HT1080 (cell line): ENCODE data around the gene C4orf51. TPM values are rescaled to one million over a fixed set of nuclear protein-coding genes. Genes with fewer than 3 reads are reported as not detected.
A peak's percentile ranks its signal among the peaks of the same experiment; 100 is the strongest.
"Not testable (repeated sequence)": the region's sequence is repeated elsewhere in the genome, so short reads cannot be mapped to it uniquely, and the experiment has no call there.

Experiments used
- DNase-seq: peaks from one replicate; pipeline ENCODE4 v3.0.0-alpha.2; 2015; ENCODE audit warnings: low read depth
- polyA plus RNA-seq, 2 experiments: library from polyadenylated mRNA; depleted of rRNA; stranded (reverse); fragments of >200 nt; gene quantifications; 2 replicates each; pipeline ENCODE4 v1.2.3, GENCODE V29; 2015
- total RNA-seq: library from RNA; depleted of rRNA; stranded (reverse); fragments of >200 nt; shearing (Covaris generic); gene quantifications from 2 replicates; pipeline ENCODE4 v1.2.3, GENCODE V29; 2014; rRNA removed

C4orf51 gene
- not detected in 2 replicates for total RNA-seq
- not detected in 2 replicates for polyA plus RNA-seq (2015; cell fraction: cytosol; rRNA removed)
- not detected in 2 replicates for polyA plus RNA-seq (2015; cell fraction: nucleus; rRNA removed)

DNA sequence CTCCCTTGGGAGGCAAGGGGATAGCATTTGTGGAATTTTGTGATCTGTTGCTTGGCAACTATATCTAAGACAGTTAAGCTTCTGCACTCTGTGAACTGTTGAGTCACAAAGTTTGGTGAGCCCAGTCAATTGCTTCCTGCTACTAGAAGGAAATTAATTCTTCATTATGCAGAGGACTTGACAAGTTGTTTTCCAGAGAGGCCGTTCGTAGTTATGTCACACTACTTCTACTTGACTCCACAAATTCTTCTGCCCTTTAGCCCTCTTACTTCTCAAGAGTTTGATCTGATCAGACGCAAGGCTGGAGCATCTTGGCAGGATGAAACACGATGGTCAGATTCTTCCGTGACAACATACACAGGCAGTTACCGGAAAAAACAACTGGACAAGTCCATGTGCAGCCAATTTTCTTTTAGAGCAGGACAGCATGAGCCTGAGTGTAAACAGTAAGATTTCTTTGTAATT is at the start of gene C4orf51:
C4orf51 (plus strand) TSS at position 156 of the 465 bp plus-strand sequence; CDS start at position 214, 58 bp downstream.
- peak; percentile 46 for DNase-seq

DNA sequence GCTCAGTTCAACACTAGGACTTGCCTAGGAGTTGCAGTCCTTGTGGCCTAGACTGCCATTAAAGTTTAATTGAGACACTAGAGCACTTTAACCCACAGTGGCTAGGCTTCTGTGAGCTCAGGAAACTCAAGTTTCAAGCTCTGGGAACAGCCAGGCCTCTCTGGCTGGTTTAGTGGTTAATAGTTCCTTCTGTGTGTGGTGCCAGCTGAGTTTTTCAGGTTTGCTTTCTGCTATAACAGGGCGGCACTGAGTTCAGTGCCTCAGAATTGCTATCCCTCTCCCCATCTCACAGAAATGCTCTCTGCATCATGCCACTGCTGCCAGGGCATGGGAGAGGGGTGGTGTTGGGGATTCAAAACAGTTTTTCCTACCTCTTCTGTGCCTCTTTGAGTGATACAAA is 44.8 kb upstream of the C4orf51 start:
- no peak for DNase-seq

DNA sequence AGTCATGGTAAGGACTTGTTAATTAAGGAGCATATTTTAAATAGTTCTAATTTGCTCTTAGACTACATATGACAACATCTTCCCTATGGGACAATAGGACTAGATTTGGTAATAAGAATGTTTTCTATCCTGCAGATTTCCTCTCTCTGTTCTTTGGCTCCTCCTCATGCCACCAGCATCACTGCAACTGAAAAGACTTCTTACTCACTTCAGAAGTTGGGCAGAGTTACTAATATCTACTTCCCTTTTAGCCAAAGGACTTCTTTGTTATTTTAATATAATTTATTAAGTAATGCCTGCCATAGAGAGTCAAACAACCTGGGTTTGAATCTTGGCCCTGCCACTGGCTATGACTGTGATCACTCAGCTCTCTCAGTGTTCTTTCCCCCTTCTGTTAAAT is 44.3 kb upstream of the C4orf51 start:
- DNase-seq = no peak

DNA sequence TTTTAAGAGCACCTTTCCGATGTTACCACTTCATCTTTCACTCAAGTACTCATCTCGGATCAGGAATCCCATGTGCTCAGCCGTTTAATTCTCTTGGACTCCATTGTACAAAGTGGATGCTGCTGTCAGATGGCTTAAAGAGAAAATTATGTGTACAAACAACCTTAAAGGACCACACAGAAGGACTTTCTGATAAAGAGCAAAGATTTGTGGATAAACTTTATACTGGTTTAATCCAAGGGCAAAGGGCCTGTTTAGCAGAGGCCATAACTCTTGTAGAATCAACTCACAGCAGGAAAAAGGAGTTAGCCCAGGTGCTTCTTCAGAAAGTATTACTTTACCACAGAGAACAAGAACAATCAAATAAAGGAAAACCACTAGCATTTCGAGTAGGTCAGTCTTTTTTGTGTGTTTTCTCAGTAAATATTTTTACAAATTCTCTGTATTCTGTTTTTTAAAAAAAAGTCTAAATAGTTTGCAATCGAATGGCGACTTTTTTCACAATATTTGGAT is 40.7 kb upstream of the C4orf51 start:
- DNase-seq = no peak

DNA sequence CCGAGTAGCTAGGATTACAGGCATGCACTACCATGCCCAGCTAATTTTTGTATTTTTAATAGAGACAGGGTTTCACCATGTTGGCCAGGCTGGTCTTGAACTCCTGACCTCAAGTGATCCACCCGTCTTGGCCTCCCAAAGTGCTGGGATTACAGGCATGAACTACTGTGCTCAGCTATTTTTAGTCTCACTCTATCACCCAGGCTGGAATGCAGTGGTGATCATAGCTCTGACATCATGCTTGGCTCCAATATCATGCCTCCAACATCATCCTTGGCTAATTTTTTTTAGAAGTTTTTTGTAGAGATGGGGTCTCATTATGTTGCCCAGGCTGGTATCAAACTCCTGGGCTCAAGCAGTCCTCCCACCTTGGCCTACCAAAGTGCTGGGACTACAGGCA is 39.7 kb upstream of the C4orf51 start:
- DNase-seq = not testable (repeated sequence)

DNA sequence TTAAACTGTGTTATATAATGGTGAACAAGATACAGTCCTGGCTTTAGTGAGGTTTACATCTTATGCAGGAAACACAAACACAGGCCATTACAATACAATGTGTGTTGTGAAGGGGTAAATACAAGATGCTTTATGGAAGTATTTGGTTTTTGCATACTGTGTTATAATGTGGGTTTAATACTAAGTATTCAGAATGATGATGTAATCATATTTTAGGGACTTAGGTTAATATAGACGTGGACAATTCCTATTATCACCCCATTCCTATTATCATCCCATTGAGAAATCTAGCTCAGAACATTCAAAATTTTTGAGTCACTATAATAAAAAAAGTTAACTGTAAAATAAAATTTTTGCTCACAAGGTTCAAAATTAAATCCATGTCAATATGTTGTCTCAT is 36.7 kb upstream of the C4orf51 start:
- no peak for DNase-seq

DNA sequence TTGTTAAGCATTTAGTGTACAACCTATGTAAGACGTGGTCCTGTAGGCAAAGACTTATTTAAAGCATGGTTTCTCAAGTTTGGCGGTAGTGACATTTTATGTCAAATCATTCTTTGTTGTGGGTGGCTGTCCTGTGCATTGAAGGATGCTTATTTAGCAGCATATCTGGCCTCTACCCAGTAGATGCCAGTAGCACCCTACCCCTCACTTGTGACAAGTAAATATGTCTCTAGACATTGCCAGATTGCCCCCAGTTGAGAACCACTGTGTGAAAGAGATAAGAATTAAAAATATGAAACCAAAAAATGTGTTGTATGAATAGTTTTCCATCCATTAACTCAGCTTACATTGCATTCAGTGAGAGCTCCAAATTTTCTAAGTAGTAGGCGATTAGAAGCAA is 35.2 kb upstream of the C4orf51 start:
- DNase-seq = no peak

DNA sequence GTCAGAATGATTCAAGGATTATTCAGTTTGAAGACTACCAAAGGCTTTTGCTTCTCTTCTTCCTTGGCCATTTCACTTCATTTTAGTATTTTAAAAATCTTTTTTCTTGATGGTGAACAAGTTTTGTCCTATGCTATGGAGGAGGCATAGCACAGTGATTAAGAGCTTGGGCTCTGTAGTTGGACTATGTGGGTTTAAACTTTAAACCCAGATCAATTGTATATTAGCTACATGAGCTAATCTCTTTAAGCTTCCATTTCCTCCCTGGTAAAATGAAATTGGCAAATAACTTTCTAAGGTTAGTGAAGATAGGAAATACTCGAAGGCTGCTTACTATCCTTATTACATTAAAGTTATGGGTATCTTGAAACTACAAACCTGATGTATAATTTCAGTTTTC is 23.8 kb upstream of the C4orf51 start:
- no peak for DNase-seq

DNA sequence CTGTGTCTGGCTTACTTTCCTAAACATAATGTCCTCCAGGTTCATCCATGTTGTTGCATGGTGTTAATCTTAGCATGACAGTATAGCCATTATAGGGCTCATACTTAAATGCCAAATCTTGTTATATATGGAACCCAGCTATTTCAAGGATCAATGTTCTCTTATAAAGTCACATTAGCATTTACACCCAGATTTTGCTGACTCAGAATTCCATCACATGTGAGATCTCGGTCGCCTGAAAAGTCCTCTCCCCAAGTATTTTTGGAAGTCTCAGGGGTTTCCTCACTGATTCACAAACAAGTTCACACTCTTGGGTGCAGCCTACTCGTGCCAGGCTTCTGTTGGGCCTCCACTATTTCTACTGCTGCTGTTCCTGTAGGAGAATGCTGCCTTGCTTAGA is 19.9 kb upstream of the C4orf51 start:
- no peak for DNase-seq

DNA sequence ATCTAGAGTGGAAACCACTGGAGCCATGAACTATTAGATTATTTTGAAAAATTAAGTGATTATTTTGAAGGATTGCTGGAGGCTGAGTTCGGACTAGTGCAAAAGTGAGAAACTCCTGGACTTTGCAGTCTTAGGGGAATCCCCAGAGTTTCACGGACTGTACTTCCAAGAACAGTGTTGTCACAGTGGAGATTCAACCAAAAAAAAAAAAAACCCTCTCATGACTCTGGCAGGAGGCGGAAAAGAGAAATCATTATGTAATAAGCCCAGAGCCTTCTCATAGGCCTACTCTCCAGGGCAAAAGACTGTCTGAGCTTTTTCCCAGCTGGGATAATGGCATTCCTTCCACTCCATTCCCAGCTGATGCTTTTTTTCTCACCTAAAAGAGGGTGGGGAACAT is 16.8 kb upstream of the C4orf51 start:
- no peak for DNase-seq

DNA sequence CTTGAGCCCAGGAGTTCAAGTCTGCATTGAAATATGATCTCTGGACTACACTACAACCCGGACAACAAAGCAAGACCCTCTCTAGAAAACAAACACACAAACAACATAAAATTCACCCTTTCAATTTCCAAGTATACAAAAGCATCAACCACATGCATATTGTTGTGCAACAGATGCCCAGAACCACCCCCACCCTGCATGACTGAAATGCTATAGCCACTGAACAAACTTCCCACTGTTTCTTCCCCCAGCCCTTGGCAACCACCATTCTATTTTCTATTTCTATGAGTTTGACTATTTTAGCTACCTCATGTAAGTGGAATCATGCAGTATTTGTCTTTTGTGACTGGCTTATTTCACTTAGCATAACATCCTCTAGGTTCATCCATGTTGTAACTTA is 14.2 kb upstream of the C4orf51 start:
- no peak for DNase-seq

DNA sequence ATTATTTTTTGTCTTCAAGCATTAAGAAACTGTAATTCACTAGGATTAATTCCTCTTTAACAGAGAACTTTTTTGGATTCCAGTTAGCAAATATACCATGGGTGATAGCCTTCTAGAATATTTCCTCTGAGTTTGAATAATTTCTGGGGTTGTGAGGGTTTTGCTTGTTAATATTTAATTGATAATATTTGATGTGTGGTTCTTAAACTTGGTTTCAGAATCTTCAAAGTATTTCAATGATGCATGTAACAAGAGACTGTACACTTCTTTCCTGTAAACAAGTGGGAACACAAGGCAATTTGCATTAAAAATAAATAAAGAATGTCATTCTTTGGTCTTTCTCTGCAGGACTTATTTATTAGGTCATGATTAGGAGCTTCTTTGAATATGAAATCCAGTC is 9.5 kb upstream of the C4orf51 start:
- DNase-seq = no peak

DNA sequence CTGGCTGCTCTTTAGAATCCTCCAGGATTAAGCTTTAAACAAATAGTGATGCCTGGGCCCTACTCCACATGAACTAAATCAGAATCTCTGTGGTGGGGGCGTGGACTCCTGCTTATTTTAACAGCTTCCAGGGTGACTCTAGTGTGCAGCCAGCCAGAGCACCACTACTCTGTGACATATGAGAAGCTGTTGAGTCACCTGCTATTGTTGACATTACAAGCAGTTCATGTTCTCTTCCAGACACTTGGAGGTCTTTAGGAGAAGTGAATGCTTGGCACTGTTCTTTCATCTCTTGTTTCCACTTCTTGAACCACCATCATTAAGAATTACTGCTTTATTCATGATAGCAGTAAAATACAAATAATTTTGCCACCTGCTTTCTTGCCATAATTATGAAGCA is 426 bp upstream of the C4orf51 start:
- DNase-seq = peak; percentile 88

DNA sequence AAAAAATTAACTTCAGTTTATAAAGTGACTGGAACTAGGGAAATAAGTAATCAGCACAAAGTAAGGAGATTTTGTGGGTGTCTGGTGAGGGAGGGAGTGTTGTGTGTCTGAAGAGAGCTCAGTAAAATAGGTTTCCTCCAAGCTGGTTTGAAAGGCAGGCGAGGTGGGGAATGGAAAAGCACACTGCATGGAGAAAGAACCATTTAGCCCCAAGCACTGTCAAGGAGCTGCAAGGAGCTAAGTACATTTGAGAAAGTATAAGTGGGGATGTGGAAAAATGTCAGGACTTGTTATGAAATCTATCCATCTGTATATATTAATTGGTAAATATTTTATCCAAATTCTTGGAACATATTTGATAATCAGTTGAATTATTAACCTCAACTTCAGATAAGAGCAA is 956 bp downstream of the C4orf51 start:
- no peak for DNase-seq

DNA sequence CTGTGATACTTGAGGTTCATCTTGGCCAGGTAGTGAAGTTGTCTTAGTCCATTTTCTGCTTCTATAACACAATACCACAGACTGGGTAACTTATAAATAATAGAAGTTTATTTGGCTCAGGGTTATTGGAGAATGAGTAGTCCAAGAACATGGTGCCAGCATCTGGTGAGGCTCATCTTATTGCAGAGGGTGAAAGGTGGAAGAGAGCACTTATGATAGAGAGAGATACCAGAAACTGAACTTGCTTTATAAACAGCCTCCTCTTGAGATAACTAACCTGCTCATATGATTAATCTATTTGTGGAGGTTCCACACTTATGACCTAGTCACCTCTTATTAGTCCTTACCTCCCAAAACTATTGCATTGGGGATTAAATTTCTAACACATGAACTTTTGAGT is 1.6 kb downstream of the C4orf51 start:
- no peak for DNase-seq

DNA sequence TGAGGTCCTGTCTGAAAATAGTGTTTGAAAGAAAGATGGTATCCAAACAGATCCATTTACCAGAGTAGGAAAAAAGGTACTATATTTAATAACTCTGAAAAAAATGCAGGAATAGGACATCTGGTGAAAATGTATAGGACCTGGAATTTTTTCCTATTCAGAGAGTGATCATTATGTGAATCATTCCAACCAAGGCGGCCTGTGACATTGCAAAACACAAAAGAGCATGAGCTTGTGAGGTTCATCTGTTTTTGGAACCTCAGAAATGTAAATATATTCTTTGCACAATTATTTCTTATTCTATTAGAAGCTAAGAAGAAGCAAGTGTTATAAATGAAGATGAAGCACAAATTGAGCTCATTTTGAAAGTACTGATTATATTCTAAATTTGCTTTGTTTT is 2.0 kb downstream of the C4orf51 start:
- DNase-seq = no peak

DNA sequence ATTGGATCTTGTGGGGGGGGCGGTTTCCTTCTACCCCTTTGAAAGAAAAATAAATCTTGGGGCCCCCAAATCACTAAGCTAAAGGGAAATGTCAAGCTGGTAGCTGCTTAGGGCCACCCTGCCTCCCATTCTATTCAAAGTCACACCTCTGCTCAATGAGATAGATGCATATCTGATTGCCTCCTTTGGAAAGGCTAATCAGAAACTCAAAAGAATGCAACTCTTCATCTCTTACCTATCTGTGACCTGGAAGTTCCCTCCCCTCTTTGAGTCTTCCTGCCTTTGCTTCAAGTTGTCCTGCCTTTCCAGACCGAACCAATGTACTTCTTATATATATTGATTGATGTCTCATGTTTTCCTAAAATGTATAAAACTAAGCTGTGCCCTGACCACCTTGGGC is 7.0 kb downstream of the C4orf51 start:
- DNase-seq = no peak

DNA sequence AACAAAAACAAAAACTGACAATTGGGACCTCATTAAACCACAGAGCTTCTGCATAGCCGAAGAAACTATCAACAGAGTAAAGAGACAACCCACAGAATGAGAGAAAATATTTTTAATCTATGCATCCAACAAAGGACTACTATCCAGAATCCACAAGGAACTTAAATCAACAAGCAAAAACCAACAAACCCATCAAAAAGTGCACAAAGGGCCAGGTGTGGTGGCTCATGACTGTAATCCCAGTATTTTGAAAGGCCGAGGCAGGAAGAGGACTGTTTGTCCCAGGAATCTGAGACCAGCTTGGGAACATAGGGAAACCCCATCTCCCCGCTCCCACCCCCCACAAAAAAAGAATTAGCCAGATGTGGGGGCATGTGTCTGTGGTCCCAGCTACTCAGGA is 10.7 kb downstream of the C4orf51 start:
- DNase-seq = no peak

DNA sequence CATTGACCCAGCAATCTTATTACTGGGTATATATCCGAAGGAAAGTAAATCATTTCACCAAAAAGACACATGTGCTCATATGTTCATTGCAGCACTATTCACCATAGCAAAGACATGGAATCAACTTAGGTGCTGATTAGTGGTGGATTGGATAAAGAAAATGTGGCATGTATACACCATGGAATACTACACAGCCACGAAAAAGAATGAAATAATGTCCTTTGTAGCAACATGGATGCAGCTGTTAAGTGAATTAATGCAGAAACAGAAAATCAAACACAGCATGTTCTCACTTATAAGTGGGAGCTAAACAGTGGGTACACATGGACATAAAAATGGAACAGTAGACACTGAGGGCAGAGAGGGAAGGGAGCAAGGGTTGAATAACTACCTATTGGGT is 11.5 kb downstream of the C4orf51 start:
- DNase-seq = not testable (repeated sequence)

DNA sequence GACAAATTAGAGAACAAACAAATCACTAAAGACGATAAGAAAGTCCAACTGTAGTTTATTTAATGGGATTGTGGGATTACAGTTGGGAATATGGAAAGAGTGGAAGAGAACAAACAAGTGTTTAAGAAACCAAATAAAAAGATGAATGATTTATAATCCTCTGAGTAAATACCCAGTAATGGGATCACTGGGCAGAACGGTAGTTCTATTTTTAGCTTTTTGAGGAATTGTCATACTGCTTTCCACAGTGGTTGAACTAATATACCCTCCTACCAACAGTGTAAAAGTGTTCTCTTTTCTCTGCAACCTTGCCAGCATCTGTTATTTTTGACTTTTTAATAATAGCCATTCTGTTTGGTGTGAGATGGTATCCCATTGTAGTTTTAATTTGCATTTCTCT is 15.0 kb downstream of the C4orf51 start:
- no peak for DNase-seq

DNA sequence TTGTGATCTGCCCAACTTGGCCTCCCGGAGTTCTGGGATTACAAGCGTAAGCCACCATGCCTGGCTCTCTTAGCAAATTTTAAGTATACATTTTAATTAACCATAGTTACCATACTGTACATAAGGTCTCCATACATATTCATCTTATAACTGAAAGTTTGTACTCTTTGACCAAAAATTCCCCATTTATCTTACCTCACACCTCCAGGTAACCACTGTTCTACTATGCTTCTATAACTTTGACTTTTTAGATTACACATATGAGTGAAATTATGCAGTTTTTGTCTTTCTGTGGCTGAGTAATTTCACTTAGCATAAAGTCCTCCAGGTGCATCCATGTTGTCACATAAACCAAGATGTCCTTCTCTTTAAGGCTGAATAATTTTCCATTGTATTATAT is 17.4 kb downstream of the C4orf51 start:
- DNase-seq = no peak

DNA sequence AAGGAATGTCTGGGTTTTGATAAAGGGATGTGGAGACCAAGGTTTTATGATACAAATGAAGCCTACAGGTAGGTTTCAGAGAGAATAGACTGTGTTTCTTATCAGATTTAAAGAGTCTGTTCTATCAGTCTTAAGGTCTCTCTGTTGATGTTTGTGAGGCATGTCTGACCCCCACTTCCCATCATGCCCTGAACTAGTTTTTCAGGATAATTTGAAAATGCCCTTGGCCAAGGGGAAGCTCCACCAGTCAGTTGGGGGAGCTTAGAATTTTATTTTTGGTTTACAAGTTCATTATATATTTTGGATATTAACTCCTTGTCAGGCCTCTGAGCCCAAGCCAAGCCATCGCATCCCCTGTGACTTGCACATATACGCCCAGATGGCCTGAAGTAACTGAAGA is 18.6 kb downstream of the C4orf51 start:
- DNase-seq = no peak

DNA sequence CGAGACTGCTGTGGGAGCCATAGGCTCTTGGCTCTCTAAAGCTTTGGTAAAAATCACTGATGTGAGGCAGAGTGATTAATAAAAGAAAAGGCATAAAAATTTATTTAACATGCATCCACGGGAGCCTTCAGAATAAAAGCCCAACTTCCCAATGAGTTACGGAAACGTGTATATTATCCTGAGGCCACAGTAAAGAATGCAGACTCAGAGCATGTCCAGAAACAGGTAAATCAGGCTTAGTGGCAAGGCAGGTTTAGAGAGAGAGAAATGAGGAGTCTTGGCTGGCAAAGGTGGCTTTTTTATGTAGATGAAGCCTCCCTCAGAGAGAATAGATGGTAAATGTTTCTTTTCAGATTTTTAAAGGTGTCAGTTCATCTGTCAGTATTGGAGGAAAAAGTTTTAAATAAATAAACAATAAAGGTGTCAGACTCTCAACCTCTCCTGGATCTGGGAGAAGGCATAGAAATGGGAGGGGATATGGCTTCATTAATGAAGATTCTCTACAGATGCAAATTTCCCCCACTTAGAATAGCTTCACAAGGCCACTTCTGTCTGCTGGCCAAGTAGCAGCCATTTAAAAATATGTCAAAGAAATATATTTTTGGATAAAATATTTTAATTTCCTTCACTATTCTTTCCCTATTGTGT is 24.0 kb downstream of the C4orf51 start:
- no peak for DNase-seq
